Colon (tissue), 2 donors: Measurements from ENCODE around the gene MS4A15.
"Not testable (repeated sequence)": the region's sequence is repeated elsewhere in the genome, so short reads cannot be mapped to it uniquely, and the experiment has no call there.

Experiments
- FAIRE-seq: peaks from 2 replicates; lab custom pipeline; 2012; peaks lifted over from hg19 to GRCh38; lab: Jason Lieb, UNC
- donor health status: control.
- donor health status: control.

Gene MS4A15

DNA sequence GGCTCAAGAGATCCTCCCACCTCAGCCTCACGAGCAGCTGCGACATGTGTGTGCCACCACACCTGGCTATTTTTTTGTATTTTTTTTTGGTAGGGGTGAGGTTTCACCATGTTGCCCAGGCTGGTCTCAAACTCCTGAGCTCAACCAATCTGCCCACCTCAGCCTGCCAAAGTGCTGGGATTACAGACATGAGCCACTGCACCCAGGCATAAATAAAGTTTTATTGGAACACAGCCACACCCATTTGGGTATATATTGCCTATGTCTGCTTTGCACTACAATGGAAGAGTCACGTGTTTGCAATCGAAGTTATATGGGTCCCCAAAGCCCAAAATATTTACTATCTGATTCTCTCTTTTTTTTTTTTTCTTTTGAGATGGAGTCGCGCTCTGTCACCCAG is 1.8 kb upstream of the MS4A15 start:
- FAIRE-seq = no peak

DNA sequence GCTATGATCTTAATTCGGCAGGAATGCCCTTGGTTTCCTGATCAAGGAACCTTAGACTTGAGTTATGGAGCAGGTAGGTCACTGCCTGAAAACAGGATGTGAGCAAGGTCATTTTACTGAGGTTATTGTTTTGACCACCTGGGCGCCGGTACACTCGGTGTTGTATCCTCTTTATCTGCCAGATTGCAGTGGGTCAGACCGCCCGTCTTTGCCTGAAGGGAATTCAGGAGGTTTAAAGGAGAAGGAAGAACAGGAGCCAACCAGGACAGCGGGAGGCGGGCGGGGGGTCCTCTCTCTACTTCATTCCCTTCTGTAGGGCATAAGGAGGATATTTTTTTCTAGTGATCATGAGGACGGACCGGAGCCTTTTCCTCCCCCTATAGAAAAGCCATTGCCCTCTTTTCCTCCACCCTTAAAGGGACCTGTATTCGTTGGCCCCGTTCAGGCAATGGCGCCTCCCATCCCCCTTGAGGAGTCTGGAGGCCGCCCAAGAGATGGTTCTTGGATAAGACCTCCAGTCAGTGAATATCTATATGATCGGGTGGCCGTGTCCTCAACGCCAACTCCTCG is 649 bp downstream of the MS4A15 start:
- FAIRE-seq = no peak

GRCh38 chr11:60758671-60759070 is 2.0 kb downstream of the MS4A15 start:
- not testable (repeated sequence) for FAIRE-seq

GRCh38 chr11:60759438-60760225 is 3.0 kb downstream of the MS4A15 start:
- FAIRE-seq = not testable (repeated sequence)

DNA sequence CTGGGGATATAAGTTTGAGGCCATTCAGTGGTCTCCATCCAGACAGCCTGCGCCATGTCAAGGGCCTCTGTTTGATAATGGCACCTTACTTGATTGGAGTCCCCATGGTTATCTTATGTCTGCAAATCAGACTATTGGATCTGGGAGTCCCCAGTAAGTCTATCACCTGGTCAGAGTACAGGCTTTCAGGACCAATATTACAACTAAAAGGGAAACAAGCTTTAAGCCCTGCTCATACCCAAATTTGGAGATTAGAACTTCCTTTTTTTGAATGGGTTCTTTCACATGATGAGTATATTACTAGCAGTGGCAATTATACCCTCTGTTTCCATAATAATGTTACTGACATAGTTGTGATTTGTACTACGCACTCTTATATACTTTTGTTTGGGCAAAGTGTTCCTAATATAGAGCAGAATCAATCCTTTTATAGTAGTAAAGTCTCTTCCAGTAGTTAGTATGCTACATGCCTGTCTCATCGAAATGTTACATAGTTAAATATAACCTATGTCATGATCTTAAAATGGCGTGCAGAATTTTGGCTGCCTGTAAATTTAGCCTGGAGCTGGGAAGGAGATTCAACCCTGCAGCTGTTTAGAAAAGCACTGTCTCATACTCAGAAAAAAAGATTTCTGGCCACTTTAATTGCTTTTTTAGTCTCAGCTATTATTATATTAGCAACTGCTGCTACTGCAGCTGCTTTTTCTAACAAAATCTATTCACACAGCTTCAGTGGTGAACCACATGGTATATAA is 4.9 kb downstream of the MS4A15 start:
- FAIRE-seq = no peak

DNA sequence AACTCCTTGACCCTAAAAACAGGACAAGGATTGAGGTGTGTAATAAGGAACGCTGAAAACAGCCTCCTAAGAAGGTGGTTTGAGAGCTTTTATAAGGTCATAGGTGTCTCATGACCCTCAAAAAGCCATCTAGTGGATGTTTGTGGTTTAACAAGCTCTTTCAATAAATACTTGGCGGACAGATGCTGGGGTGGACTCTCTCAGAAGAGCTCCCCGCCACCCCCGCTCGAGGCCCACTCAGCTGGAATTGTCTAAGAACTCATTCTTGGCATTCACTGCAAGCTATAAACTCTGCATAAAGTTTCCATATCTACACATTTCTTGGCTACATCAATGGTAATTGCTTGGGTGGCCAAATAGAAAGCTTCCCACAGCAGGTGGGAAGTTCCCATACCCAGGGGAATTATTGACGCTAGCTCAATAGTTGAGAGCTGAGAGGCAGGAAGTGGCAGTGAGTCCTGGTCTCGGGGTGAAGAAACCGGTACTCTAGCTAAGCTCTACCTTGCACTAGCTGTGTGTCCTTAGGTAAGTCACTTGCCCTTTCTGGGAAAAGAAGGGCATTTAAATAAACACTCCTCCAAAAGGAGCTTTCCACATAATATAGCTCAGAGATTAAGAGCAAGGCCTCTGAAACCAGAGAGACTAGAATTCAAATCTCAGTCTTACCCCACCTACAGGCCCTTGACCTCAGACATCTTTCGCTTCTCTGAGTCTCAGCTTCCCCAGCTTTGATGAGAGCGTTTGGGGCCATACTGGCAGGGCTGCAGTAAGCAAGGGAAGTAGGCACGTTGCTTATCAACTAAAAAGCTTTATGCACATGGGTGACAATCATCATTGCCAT is 6.4 kb downstream of the MS4A15 start:
- FAIRE-seq = no peak

- no peak for FAIRE-seq
These were observed 7.2 kb downstream of the MS4A15 start for GRCh38 chr11:60763692-60764369.

- no peak for FAIRE-seq
These were observed 8.2 kb downstream of the MS4A15 start for GRCh38 chr11:60764879-60765278.

- FAIRE-seq = no peak
These were observed 8.7 kb downstream of the MS4A15 start for GRCh38 chr11:60765355-60765754.

DNA sequence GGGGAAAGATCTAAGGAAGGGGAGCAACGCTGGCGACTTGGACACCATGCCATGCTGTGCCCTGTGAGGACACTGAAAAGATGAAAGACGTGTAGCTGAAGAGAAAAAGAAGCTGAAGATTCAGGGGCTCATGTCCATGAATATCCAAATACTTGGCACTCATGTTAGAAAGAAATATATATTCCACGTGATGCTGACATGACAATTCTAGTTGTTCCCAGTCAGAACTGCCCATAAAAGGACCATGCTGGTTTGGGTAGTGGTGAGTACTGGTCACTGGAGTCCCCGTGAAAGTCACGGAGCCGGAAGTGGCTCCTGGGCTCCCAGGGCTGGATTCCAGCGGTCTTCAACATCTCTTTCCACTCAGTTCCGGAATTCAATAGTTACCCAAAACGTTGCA is 9.9 kb downstream of the MS4A15 start:
- no peak for FAIRE-seq

DNA sequence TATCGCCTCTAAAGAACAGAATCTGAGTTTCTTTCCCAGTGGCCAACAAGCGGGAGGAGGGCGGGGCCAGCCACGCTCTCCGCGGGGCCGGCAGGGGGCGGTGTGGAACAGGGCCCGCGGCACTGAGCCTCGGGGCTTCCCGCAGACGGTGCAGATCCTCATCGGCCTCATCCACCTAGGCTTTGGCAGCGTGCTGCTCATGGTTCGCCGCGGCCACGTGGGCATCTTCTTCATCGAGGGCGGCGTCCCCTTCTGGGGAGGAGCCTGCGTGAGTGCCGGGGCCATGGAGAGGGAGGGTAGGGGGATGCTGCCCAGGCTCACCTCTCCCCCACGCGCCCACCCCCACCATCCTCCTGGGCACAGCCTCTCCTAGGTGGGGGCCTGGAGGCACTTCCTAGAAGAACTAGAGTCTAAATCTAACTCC is 10.7 kb downstream of the MS4A15 start:
- no peak for FAIRE-seq

GRCh38 chr11:60768202-60768601 is 11.5 kb downstream of the MS4A15 start:
- no peak for FAIRE-seq

- no peak for FAIRE-seq
These were observed 12.6 kb downstream of the MS4A15 start for GRCh38 chr11:60769273-60769672.

DNA sequence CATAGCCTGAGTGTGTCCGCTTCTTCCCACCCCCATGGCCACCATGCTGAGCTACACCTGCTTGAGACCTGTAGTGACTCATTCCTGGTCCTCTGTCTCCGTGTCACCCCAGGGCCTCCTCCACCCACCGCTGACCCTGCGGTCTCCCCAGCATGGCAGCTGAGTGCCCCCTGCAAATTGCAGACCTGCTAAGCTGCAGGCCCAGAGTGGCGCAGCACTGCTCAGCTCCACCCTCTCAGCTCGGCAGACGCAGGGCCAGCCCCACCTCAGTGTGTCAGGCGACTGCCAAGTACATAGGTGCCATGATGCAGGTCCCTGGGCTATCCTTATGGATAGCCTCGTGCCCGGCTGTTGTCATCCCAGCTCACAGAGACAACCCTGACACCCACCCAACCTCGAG is 13.1 kb downstream of the MS4A15 start:
- FAIRE-seq = no peak

- FAIRE-seq = no peak
These were observed 14.5 kb downstream of the MS4A15 start for GRCh38 chr11:60771146-60771545.

GRCh38 chr11:60771879-60772525 is 15.3 kb downstream of the MS4A15 start:
- FAIRE-seq = no peak

DNA sequence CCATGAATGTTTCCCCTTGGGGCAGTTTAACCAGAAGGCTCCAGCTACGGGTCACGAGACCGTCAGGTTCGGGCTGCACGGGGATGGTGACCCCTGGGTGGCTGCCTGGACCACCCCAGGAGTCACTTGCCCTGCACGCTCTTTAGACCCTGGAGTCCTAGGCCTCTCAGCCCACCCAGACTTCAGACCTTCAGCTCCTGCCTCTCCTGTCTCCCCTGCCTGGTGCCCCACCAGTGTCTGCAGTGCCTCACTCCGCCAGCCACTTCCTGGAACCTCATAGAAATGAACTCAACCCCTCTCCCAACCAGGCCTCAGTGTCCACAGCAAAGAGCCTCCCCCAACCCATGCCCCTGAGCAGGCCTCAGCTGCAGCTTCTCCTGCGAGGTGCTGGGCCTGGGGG is 16.0 kb downstream of the MS4A15 start:
- FAIRE-seq = no peak

DNA sequence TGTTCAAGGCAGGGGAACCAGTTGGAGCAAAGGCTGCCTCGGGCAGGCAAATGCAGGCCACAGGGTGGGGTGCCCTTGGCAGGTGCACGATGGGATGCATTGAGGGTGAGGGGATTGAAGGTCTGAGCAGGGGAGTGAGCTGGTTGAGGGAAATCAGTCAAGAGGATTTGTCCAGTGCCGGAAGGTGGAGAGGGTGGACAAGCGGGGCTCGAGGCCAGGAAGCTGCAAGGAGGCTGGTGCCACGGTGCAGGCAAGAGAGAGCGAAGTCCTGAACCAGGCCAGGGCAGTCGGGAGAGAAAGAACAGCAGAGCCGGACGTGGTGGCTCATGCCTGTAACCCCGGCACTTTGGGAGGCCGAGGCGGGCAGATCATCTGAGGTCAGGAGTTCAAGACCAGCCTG is 18.1 kb downstream of the MS4A15 start:
- no peak for FAIRE-seq

DNA sequence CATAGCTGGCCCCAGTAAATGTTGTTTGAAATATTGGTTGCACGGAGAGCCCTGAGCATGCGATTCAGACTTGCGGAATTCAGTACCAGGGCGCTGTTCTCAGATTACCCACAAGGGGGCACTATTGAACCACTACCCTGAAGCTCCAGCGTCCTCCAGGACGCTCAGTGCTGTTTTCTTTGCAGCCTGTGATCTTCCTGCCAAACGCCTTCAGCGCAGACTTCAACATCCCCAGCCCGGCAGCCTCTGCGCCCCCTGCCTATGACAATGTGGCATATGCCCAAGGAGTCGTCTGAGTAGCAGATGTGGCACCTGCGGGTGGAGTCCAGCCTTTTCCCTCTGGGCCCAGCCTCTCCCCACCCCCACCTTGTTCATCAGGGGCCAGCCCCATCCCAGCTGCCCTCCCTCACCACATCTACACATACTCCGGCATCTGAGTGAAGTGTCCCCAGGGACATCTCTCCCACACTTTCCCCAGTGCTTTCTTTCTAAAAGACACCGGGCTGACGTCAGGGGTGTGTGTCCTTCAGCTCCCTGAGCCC is 18.8 kb downstream of the MS4A15 start:
- no peak for FAIRE-seq

DNA sequence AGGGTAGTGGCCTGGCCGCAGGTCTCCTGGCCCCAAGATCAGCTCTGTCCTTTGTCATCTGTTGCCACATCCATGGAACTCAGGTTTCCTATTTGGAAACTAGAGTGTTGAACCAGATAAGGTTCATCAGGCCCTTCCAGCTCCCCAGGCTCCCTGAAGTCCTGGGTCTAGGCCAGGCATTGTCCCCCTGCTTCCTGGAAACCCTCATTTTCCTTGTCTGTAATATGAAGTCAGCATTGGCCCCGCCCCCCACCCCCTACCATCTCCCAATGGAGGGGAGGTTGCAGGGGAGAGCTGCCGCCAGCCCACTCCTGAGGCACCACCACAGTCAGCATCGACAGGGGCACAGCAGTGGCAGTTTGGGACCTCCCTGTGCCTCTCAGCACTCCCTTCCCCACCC is 19.5 kb downstream of the MS4A15 start:
- no peak for FAIRE-seq

DNA sequence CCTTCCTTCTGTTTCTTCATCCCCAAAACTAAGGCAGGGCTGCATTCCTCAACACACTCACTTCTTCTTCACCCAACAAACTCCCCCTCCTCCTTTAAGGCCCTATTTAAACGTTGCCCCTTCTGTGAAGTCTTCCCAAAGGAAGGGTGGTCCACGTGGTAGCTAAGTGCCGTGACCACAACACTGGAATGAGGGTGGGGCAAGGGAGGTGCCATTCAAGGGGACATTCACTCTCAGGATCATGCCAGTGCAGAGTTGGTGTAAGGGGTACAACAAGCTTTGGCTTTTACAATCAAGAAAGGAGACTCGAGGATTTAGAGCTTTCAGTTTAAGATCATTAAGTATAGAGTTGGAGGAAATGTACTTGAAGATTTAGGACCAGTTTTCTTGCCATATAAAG is 20.4 kb downstream of the MS4A15 start:
- no peak for FAIRE-seq
